ENCODE data around the gene TPTE2. TPM values are rescaled to one million over a fixed set of nuclear protein-coding genes. Genes with fewer than 3 reads are reported as not detected.
"Not testable (repeated sequence)": the region's sequence is repeated elsewhere in the genome, so short reads cannot be mapped to it uniquely, and the experiment has no call there.

Gene TPTE2
- total RNA-seq, result not detected in 2 replicates

DNA sequence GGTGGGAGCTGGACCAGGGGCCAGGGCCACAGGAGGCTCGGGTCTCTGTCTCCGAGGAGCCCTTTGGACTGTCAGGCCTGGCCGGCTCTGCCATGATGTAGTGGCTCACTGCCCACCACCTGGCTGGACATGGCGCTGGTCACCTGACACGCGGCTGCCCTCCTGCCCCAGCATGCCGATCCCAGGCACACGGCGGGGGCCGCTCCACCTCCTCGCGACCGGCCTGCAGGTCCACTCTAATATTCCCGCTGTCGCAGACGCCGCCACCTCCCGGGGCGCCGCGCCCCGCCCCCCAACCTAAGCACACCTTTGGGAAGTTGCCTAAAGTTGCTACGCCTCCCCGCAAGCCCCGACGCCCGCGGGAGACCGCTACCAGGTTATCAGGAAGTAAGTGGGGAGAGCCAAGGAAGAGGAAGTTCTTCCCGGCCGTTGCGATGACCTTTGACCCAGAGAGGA is at the start of gene TPTE2:
TSS of gene TPTE2 (minus strand) at position 406 of the 456 bp plus-strand sequence. CDS start 58,298 bp downstream, outside the sequence.
- DNase-seq (ENCODE audit: low spot score); H3K4me1 Mint-ChIP-seq (ENCODE audit: low read depth); H3K27me3 Mint-ChIP-seq (ENCODE audit: low read depth); H3K9me3 Mint-ChIP-seq; H3K36me3 Mint-ChIP-seq (ENCODE audit: low read depth); intact Hi-C loops (cut with micrococcal nuclease); H3K4me3 Mint-ChIP-seq (ENCODE audit: low read depth); H3K27ac Mint-ChIP-seq: not testable (repeated sequence)

DNA sequence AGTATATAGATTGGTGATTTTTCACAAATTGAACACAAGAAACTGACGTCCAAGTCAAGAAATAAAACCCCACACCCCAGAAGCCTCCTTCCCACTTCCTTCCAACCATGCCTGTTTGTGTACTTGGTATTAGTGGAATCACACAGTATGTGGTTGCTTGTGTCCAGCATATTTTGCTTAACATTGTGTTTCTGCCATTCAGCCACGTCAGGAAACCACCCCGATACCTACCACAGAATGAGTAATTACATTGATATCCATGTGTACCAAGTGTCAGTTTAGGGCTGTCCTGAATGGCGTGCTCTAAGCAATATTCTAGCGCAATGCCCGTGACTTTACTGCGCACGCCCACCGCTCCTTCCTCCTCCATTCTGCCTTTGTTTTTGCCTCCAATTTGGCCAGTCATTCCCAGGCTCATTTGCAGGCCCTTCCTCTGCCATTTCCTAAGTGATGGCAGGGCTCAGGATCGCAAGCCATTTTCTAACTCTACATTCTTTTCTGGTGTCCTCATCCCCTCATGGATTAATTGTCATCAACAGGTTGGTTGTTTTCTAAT is 46.3 kb upstream of the TPTE2 start:
- Mint-ChIP-seq H3K27me3 (ENCODE audit: low read depth) (peaks cover 8% of the 10 kb centered on the region), H3K27ac (no peak overlapping the region), H3K9me3 (peaks cover 5% of the 10 kb centered on the region), H3K4me1 (ENCODE audit: low read depth) (no peaks in the 10 kb centered on the region), H3K36me3 (ENCODE audit: low read depth) (peaks cover 3% of the 10 kb centered on the region), H3K4me3 (ENCODE audit: low read depth) (no peak overlapping the region)
- intact Hi-C loops (cut with micrococcal nuclease), result no loop called here
- no peak for DNase-seq (ENCODE audit: low spot score)

DNA sequence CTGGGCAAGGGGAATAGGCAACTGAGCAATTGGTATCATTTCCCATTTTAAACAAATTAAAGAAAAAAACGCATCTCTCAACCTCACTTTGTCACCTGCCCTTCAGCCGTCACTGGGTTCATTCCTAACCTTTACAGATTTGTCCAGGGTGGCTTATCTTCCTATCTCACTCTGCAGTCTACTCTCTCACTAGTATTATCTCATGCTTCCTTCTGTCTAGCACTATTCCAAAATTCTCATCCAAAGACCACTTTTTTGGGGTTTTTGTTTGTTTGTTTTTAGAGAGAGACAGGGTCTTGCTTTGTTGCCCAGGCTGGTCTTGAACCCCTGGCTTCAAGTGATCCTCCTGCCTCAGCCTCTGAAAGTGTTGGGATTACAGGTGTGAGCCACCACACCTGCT is 45.4 kb upstream of the TPTE2 start:
- H3K9me3 Mint-ChIP-seq, result peaks cover 5% of the 10 kb centered on the region
- H3K27ac Mint-ChIP-seq, result no peak overlapping the region
- no peak overlapping the region for H3K4me3 Mint-ChIP-seq (ENCODE audit: low read depth)
- H3K4me1 Mint-ChIP-seq (ENCODE audit: low read depth), result no peaks in the 10 kb centered on the region
- peaks cover 3% of the 10 kb centered on the region for H3K36me3 Mint-ChIP-seq (ENCODE audit: low read depth)
- H3K27me3 Mint-ChIP-seq (ENCODE audit: low read depth), result peaks cover 8% of the 10 kb centered on the region
- intact Hi-C loops (cut with micrococcal nuclease), result no loop called here
- no peak for DNase-seq (ENCODE audit: low spot score)

DNA sequence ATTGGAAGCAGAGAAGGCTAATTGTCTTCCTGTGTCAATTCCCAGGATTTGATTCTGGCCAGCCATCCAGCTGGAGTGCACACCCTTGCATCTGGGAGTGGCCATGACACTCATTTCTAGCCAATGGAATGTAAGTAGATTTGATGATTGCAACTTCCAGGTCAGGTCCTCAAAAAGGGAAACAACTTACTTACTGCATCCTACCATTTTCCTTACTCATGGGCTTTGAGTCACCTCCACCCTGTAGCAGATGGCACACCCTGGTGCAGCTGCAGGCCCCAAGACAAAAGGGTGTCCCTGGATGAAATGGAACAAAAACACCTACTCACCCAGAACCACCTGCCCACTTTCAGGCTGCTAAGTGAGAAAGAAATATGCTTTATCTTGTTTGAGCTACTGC is 44.8 kb upstream of the TPTE2 start:
- intact Hi-C loops (cut with micrococcal nuclease), result no loop called here
- Mint-ChIP-seq H3K27ac (no peak overlapping the region), H3K4me1 (ENCODE audit: low read depth) (no peaks in the 10 kb centered on the region)

DNA sequence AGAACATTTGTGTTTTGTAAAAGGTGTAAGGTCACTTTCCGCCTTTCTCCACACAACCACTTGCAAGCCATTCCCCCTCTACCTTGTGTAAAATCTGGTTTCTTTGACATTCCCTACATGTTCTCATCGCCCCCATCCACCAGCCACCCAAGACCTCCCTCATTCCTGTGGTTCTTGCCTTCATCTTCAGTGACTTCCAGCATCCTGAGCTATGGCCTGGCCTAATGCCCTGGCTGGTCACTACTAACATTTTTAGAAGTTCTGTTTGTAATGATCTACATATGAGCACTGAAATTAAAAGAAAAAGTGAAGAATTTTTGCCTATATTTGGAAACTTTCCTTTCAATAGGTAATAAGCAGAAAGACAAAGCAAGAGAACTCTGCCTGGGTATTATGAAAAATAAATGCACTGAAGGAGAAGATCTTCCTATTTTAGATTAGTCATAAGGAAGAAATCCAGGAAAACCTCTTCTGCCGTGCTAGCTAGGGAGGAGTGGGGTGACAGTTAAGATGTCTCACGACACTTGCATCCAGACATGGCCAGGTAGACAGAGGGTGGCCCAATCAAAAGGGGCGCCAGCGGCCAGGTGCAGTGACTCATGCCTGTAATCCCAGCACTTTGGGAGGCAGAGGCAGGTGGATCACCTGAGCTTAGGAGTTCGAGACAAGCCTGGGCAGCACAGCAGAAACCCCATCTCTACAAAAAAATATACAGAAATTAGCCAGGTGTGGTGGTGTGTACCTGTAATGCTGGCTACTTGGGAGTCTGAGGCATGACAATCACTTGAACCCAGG is 44.0 kb upstream of the TPTE2 start:
- no peak overlapping the region for H3K27ac Mint-ChIP-seq
- H3K9me3 Mint-ChIP-seq, result peaks cover 5% of the 10 kb centered on the region
- no peak overlapping the region for H3K4me3 Mint-ChIP-seq (ENCODE audit: low read depth)
- H3K4me1 Mint-ChIP-seq (ENCODE audit: low read depth), result no peaks in the 10 kb centered on the region
- H3K27me3 Mint-ChIP-seq (ENCODE audit: low read depth), result peaks cover 13% of the 10 kb centered on the region
- DNase-seq (ENCODE audit: low spot score), result no peak
- intact Hi-C loops (cut with micrococcal nuclease), result no loop called here
- H3K36me3 Mint-ChIP-seq (ENCODE audit: low read depth), result peaks cover 3% of the 10 kb centered on the region

More for the DNA sequence above, 44.8 kb upstream of the TPTE2 start:
- peaks cover 9% of the 10 kb centered on the region for H3K27me3 Mint-ChIP-seq (ENCODE audit: low read depth)
- DNase-seq (ENCODE audit: low spot score), result no peak
- peaks cover 3% of the 10 kb centered on the region for H3K36me3 Mint-ChIP-seq (ENCODE audit: low read depth)
- no peak overlapping the region for H3K4me3 Mint-ChIP-seq (ENCODE audit: low read depth)
- peaks cover 5% of the 10 kb centered on the region for H3K9me3 Mint-ChIP-seq

DNA sequence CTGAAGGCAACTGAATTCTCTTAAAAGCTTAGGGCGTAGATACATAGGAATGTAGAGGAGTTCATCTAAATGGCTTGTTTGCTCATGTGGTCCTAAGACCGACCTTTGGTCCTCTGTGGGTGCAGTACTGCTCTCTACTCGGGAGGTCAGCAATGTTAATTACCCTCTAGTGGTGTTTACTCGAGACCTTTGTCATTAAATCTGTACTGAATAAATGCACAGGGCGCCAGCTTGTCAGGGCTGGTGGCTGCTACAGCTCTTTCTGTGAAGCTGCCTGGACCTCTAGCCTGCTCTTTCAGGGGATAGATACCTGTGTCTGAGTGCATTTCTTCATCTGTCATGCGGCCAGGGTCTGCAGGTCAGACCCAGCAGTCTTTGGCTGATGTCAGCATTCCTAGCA is 43.0 kb upstream of the TPTE2 start:
- Mint-ChIP-seq H3K4me1 (ENCODE audit: low read depth) (no peaks in the 10 kb centered on the region), H3K27me3 (ENCODE audit: low read depth) (peaks cover 20% of the 10 kb centered on the region), H3K4me3 (ENCODE audit: low read depth) (no peak overlapping the region), H3K9me3 (peaks cover 5% of the 10 kb centered on the region), H3K27ac (no peak overlapping the region), H3K36me3 (ENCODE audit: low read depth) (peaks cover 3% of the 10 kb centered on the region)
- intact Hi-C loops (cut with micrococcal nuclease), result no loop called here
- DNase-seq (ENCODE audit: low spot score), result no peak

DNA sequence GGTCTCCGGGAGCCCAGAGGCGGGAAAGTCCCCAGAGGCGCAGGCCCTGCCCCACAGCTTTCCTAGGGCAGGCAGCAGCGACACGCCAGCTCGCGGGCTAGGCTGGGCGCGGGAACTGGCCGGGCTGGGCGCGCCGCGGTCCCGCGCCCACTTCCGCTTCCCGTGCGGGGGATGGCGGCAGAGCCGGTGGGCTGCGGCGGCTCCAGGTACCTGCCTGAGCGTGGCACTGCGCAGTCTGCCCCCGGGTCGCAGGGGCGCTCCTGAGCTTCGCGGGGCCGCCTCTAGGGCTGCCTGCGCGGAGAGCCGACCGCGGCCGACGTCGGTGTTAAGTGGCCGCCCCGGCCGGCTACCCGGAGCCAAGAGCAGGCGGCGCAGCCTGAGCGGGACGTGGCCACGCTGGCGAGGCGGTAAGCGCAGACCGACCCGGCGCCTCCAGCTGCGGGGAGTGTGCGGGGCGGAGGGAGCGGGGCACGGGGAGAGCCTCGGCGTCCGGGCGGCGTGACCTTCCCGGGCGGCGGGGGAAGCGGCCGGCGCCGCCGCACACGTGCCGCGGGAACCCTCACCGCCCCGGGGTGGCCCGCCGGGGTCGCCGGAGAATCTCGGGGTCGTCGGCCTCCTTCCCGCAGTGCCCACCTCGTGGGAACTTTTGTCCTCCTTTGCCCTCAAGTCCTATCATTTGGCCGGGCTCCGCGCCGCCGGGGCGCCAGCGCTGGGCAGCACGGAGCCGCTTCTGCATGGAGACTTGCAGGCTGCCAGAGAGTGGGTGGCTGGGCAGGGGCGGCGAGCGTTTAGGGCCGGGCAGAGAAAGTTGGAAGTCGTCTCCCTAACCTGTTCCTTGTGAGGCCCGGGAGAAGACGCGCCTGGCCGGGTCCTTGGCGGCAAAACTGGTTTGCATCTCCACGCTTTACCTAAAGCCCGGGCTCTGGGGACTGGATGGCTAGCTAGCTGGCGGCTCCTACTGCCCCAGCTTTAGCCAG is 40.7 kb upstream of the TPTE2 start:
- Mint-ChIP-seq H3K9me3 (peaks cover 5% of the 10 kb centered on the region), H3K36me3 (ENCODE audit: low read depth) (peaks cover 3% of the 10 kb centered on the region), H3K27me3 (ENCODE audit: low read depth) (peaks cover 22% of the 10 kb centered on the region), H3K27ac (no peak overlapping the region), H3K4me1 (ENCODE audit: low read depth) (peaks cover 6% of the 10 kb centered on the region), H3K4me3 (ENCODE audit: low read depth) (peak overlapping the region; percentile 64)
- intact Hi-C loops (cut with micrococcal nuclease), result no loop called here
- peak; percentile 16 for DNase-seq (ENCODE audit: low spot score)

DNA sequence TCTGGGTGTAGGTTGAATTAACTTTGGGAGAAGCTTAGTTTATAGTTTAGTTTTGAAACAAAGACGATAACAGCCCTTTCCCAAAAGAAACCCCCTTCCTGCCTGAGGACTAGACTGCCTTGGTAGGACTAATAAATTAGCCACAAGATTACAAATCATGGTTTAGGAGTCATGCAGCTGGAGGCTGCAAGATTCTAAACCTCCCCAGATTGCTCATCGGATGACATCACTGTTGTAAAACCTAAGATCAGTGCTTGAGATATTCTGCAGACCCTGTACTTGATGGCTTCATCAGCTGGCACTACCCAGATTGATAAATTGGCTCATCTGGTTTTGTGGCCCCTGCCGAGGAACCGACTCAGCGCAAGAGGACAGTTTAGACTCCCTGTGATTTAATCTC is 36.2 kb upstream of the TPTE2 start:
- H3K36me3 Mint-ChIP-seq (ENCODE audit: low read depth), result no peaks in the 10 kb centered on the region
- H3K27me3 Mint-ChIP-seq (ENCODE audit: low read depth), result peaks cover 21% of the 10 kb centered on the region
- no peak overlapping the region for H3K27ac Mint-ChIP-seq
- H3K4me3 Mint-ChIP-seq (ENCODE audit: low read depth), result no peak overlapping the region
- H3K4me1 Mint-ChIP-seq (ENCODE audit: low read depth), result peaks cover 14% of the 10 kb centered on the region
- H3K9me3 Mint-ChIP-seq, result no peaks in the 10 kb centered on the region
- no peak for DNase-seq (ENCODE audit: low spot score)
- intact Hi-C loops (cut with micrococcal nuclease), result no loop called here

DNA sequence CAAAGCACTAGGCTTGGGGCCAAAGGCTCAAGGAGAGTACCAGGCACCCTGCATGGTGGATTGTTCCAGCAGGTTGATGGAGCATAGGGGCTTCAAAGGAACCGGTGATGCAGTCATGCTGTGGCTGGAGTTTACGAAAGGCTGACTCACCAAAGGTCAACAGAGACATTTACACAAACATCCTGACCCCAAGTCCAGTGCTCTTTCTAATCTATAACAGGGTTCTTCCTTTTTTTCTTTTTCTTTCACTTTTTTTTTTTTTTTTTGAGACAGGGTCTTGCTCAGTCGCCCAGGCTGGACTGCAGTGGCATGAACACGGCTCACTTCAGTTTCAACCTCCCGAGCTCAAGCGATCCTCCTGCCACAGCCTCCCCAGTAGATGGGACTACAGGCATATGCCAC is 35.6 kb upstream of the TPTE2 start:
- Mint-ChIP-seq H3K27me3 (ENCODE audit: low read depth) (peaks cover 21% of the 10 kb centered on the region), H3K4me3 (ENCODE audit: low read depth) (no peak overlapping the region), H3K9me3 (no peaks in the 10 kb centered on the region), H3K27ac (no peak overlapping the region), H3K4me1 (ENCODE audit: low read depth) (peaks cover 14% of the 10 kb centered on the region), H3K36me3 (ENCODE audit: low read depth) (no peaks in the 10 kb centered on the region)
- DNase-seq (ENCODE audit: low spot score), result no peak
- intact Hi-C loops (cut with micrococcal nuclease), result no loop called here

DNA sequence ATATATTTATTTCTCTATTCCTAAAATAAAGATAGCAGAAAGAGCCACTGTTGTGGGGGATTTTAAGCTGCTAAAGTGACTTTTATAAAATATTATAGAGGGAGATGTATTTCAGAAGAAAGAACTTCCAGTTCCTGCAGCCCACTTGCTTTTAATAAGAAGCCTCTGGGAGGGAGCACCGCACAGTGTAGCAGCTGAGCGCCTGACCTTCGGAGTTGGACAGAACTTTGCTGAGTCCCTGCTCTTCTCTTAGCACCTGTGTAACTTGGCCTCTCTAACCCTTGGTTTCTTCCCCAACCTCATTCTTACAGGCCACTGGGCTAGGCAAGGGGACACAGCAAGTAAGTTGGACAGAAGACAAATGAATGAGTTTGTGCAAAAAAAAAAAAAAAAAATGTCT is 34.8 kb upstream of the TPTE2 start:
- Mint-ChIP-seq H3K36me3 (ENCODE audit: low read depth) (no peaks in the 10 kb centered on the region), H3K4me1 (ENCODE audit: low read depth) (peaks cover 14% of the 10 kb centered on the region), H3K9me3 (no peaks in the 10 kb centered on the region), H3K27ac (no peak overlapping the region), H3K4me3 (ENCODE audit: low read depth) (no peak overlapping the region), H3K27me3 (ENCODE audit: low read depth) (peaks cover 20% of the 10 kb centered on the region)
- DNase-seq (ENCODE audit: low spot score), result no peak
- intact Hi-C loops (cut with micrococcal nuclease), result no loop called here

DNA sequence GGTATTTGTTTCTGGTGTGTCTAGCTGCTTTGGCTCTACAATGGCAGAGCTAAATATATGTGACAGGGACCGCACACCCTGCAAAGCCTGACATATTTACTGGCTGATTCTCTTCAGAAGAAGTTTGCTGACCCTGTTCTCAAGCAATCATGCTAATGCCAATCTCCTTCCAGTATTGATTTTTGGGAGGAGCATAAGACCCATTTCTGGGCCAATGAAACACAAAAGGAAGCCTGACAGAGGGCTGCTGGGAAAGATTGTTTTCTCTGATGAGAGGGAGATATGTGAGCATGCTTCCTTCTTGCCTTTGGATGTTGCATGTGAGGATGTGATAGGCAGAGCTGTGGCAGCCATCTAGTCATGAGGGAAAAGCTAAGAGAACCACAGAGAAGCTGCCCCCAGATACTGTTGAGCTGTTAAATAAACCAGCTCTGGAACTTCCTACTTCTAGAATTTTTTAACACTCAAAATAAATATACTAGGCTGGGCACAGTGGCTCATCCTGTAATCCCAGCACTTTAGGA is 31.4 kb upstream of the TPTE2 start:
- Mint-ChIP-seq H3K36me3 (ENCODE audit: low read depth) (no peaks in the 10 kb centered on the region), H3K27ac (no peak overlapping the region), H3K4me1 (ENCODE audit: low read depth) (peaks cover 16% of the 10 kb centered on the region), H3K4me3 (ENCODE audit: low read depth) (no peak overlapping the region), H3K27me3 (ENCODE audit: low read depth) (peaks cover 7% of the 10 kb centered on the region), H3K9me3 (no peaks in the 10 kb centered on the region)
- DNase-seq (ENCODE audit: low spot score), result no peak
- intact Hi-C loops (cut with micrococcal nuclease), result no loop called here

DNA sequence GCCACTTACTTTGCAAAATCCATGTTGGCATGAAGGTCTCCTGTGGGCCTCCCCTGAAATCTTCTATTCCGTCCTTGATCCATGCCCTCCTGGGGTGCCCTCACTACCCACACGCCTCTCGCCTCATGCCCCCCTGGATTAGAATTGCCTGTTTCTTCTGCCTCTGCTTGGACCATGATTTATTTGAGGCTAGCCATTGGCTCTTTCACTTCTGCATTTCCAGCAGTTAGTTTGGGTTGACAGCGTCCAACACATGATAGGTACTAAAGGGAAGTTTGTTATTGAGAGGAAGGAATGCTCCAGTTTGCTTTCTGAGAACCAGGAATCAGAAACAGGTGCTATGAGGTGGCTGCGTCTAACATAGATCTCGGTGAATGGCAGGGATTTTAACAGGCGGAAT is 30.5 kb upstream of the TPTE2 start:
- Mint-ChIP-seq H3K4me1 (ENCODE audit: low read depth) (peaks cover 21% of the 10 kb centered on the region), H3K27me3 (ENCODE audit: low read depth) (peaks cover 7% of the 10 kb centered on the region), H3K4me3 (ENCODE audit: low read depth) (no peak overlapping the region), H3K36me3 (ENCODE audit: low read depth) (no peaks in the 10 kb centered on the region), H3K27ac (no peak overlapping the region), H3K9me3 (no peaks in the 10 kb centered on the region)
- DNase-seq (ENCODE audit: low spot score), result no peak
- intact Hi-C loops (cut with micrococcal nuclease), result no loop called here

All from activated T-helper 2 cell treated with anti-CD3 and anti-CD28 coated beads, Interferon-gamma antibody, Interleukin-2, Interleukin-4, amounts not matched to agents 10 μg/mL and 5 μg/mL and 100 μg/mL, durations not matched to agents 14 hours and 24 hours and 36 hours (primary cell).